Effector memory CD8-positive, alpha-beta T cell (primary cell): Measurements from ENCODE around the gene PTPRE.
"Not testable (repeated sequence)": the region's sequence is repeated elsewhere in the genome, so short reads cannot be mapped to it uniquely, and the experiment has no call there.

ENCODE experiments used
- ATAC-seq: fragments of 150-1000 bp; cut with Tn5 transposase; replicated peaks from 2 replicates; pipeline ENCODE4 v1.10.0; 2021; ENCODE audit warnings: mild to moderate bottlenecking, moderate library complexity
- DNase-seq, 3 experiments: peaks; one replicate each; pipeline ENCODE4 v3.0.0; 2021
- H3K27ac Mint-ChIP-seq, 2 donors: one replicate each; pipeline ENCODE4 v1.8.0; 2022; ENCODE audit warnings: mild to moderate bottlenecking in 2 of 2, mixed read lengths in 2 of 2, moderate library complexity in 2 of 2
- H3K27me3 Mint-ChIP-seq, 2 donors: one replicate each; pipeline ENCODE4 v1.8.0; 2022; ENCODE audit warnings: mixed read lengths in 2 of 2
- H3K36me3 Mint-ChIP-seq: one replicate; pipeline ENCODE4 v1.8.0; 2022; ENCODE audit warnings: mild to moderate bottlenecking, moderate library complexity, mixed read lengths; ENCODE audit not compliant: insufficient read depth
- H3K4me1 Mint-ChIP-seq, 2 donors: one replicate each; pipeline ENCODE4 v1.8.0; 2022; ENCODE audit warnings: low read depth in 2 of 2, mixed read lengths in 2 of 2
- H3K4me3 Mint-ChIP-seq, 2 donors: one replicate each; pipeline ENCODE4 v1.8.0; 2022; ENCODE audit warnings: mild to moderate bottlenecking in 2 of 2, mixed read lengths in 2 of 2, moderate library complexity in 2 of 2
- H3K9me3 Mint-ChIP-seq, 2 donors: one replicate each; pipeline ENCODE4 v1.8.0; 2022; ENCODE audit warnings: mixed read lengths in 2 of 2

Gene PTPRE

GRCh38 chr10:128087884-128088709 is 181.2 kb downstream of the PTPRE start:
- Mint-ChIP-seq H3K9me3 (no peaks in the 10 kb centered on the region), H3K4me1 (peaks cover 0 to 6% of the 10 kb centered on the region in 2 donors), H3K36me3 (peaks cover 8% of the 10 kb centered on the region), H3K27me3 (no peaks in the 10 kb centered on the region), H3K4me3 (no peak overlapping the region), H3K27ac (peak overlapping the region in 1 of 2 donors; percentile 2)
- DNase-seq (no peak), ATAC-seq (no peak)

GRCh38 chr10:128091636-128092210 is 184.8 kb downstream of the PTPRE start:
- H3K36me3 Mint-ChIP-seq: peaks cover 5% of the 10 kb centered on the region

DNA sequence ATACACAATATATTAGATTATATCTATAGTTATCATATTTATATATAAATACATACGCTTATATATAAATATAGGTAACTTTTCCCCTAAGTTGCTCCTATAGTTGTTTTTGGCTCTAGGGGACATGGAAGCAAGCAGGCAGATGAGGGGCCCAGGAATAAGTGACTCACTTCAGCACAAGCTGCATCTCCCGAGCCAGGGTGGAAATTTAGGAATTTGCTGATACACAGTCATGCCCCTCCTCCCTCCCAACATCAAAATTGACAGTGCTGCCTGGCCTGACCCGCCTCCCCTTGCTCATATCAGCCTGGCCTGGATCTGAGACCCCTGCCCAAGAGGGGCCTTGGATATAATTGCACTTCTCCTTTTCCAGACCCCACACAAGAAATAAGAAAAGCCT is 185.6 kb downstream of the PTPRE start:
- H3K4me1 Mint-ChIP-seq: peaks cover 21 to 27% of the 10 kb centered on the region in 2 donors
- no peak for ATAC-seq
- H3K27ac Mint-ChIP-seq: no peak overlapping the region
- H3K36me3 Mint-ChIP-seq: peaks cover 5% of the 10 kb centered on the region
- H3K4me3 Mint-ChIP-seq: no peak overlapping the region
- DNase-seq: no peak
- no peaks in the 10 kb centered on the region for H3K9me3 Mint-ChIP-seq
- no peaks in the 10 kb centered on the region for H3K27me3 Mint-ChIP-seq

More at GRCh38 chr10:128091636-128092210, 184.8 kb downstream of the PTPRE start:
- H3K4me1 Mint-ChIP-seq: peaks cover 19 to 23% of the 10 kb centered on the region in 2 donors
- no peak for DNase-seq
- H3K27me3 Mint-ChIP-seq: no peaks in the 10 kb centered on the region
- no peaks in the 10 kb centered on the region for H3K9me3 Mint-ChIP-seq
- H3K27ac Mint-ChIP-seq: no peak overlapping the region
- H3K4me3 Mint-ChIP-seq: no peak overlapping the region
- no peak for ATAC-seq

- not testable (repeated sequence) for H3K9me3 Mint-ChIP-seq, H3K27me3 Mint-ChIP-seq, H3K36me3 Mint-ChIP-seq, DNase-seq, ATAC-seq
- Mint-ChIP-seq H3K27ac (peak overlapping the region in 1 of 2 donors; percentile 84), H3K4me3 (peak overlapping the region in 1 of 2 donors; percentile 82), H3K4me1 (peaks cover 30 to 33% of the 10 kb centered on the region in 2 donors)
These were observed 187.7 kb downstream of the PTPRE start for GRCh38 chr10:128094596-128094995.

GRCh38 chr10:128095027-128095752 is 188.3 kb downstream of the PTPRE start:
- Mint-ChIP-seq H3K27me3 (no peaks in the 10 kb centered on the region), H3K4me3 (peak overlapping the region; percentile 82 to 87)
- peak; percentile 27 to 32 (median 31) for DNase-seq

DNA sequence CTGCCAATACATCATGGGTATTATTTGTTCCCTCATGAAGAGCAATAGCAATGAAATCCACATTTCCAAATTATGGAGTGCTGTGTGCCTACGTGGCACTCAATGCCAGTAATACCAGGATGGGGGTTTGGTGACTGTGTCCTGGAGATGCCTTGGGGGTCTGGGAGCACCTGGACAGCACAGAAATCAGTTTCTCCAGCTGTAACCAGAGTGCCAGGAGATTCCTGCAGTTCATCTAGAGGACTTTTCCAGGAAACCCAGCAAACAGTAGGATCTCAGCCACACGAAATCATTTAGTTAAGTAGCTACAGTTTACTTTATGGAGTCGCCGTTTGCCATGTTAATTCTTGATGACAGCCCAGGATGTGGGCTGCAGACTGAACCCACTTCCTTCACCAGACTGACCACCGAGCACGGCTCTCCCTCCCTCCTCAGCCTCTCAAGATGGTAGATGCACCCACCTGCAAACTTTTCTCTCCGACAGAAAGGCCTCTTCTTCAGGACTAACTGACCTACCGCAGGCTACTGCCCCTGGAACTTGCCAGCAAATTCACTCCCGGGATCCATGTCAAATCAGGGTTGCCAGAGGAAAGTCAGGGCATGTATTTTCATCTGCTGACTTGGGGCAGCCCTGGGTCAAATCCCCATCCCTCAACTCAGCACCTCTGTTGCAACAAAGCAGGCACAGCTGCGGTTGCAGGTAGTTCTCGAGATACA is 189.0 kb downstream of the PTPRE start:
- Mint-ChIP-seq H3K27me3 (no peaks in the 10 kb centered on the region), H3K4me3 (peak overlapping the region; percentile 82 to 87), H3K4me1 (peaks cover 30 to 33% of the 10 kb centered on the region in 2 donors), H3K36me3 (peaks cover 5% of the 10 kb centered on the region), H3K9me3 (no peaks in the 10 kb centered on the region), H3K27ac (peak overlapping the region; percentile 84 to 94)
- peak; percentile 80 for ATAC-seq
- peak in 1 of 3 experiments; percentile 18 for DNase-seq

More at GRCh38 chr10:128095027-128095752, 188.3 kb downstream of the PTPRE start:
- Mint-ChIP-seq H3K36me3 (peaks cover 5% of the 10 kb centered on the region), H3K27ac (peak overlapping the region; percentile 84 to 94), H3K9me3 (no peaks in the 10 kb centered on the region), H3K4me1 (peaks cover 30 to 33% of the 10 kb centered on the region in 2 donors)
- ATAC-seq: peak; percentile 93

- Mint-ChIP-seq H3K27me3 (no peaks in the 10 kb centered on the region), H3K36me3 (peaks cover 5% of the 10 kb centered on the region), H3K4me1 (peaks cover 32 to 36% of the 10 kb centered on the region in 2 donors), H3K27ac (peak overlapping the region; percentile 84 to 94), H3K9me3 (no peaks in the 10 kb centered on the region), H3K4me3 (peak overlapping the region; percentile 82 to 87)
- no peak for ATAC-seq
- DNase-seq: no peak
These were observed 189.7 kb downstream of the PTPRE start for GRCh38 chr10:128096486-128097199.

DNA sequence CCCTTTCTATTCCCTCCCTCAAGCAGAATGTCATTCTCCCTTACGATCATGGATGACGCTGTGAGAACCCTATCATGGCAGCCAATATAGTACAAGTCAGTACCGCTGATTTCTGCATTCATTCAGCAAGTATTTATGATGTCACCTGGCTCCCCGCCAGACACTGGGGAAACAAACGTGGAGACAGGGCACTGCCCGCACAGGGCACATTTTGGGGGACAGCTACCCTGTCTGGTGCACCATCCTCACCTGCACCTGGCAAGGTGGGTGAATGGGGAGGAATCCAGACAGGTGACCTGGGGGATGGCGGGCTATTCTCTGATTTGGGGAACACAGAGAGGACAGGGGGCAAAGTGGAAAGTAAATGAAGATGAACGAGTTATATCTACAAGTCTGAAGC is 190.9 kb downstream of the PTPRE start:
- no peak overlapping the region for H3K4me3 Mint-ChIP-seq
- H3K27ac Mint-ChIP-seq: peak overlapping the region in 1 of 2 donors; percentile 53
- H3K9me3 Mint-ChIP-seq: no peaks in the 10 kb centered on the region
- no peak for DNase-seq
- H3K4me1 Mint-ChIP-seq: peaks cover 36 to 41% of the 10 kb centered on the region in 2 donors
- ATAC-seq: no peak
- H3K36me3 Mint-ChIP-seq: peaks cover 5% of the 10 kb centered on the region
- no peaks in the 10 kb centered on the region for H3K27me3 Mint-ChIP-seq

- peaks cover 9% of the 10 kb centered on the region for H3K36me3 Mint-ChIP-seq
These were observed 191.7 kb downstream of the PTPRE start for GRCh38 chr10:128098631-128099030.

GRCh38 chr10:128099901-128100300 is 193.0 kb downstream of the PTPRE start:
- peaks cover 54 to 59% of the 10 kb centered on the region in 2 donors for H3K4me1 Mint-ChIP-seq
- peaks cover 11% of the 10 kb centered on the region for H3K36me3 Mint-ChIP-seq
- H3K27ac Mint-ChIP-seq: no peak overlapping the region

More at GRCh38 chr10:128098631-128099030, 191.7 kb downstream of the PTPRE start:
- Mint-ChIP-seq H3K27ac (peak overlapping the region in 1 of 2 donors; percentile 53), H3K4me1 (peaks cover 45 to 50% of the 10 kb centered on the region in 2 donors), H3K4me3 (no peak overlapping the region), H3K9me3 (no peaks in the 10 kb centered on the region), H3K27me3 (no peaks in the 10 kb centered on the region)
- ATAC-seq (no peak), DNase-seq (no peak)

GRCh38 chr10:128101901-128102300 is 195.0 kb downstream of the PTPRE start:
- no peak overlapping the region for H3K27ac Mint-ChIP-seq
- peaks cover 6% of the 10 kb centered on the region for H3K36me3 Mint-ChIP-seq
- no peaks in the 10 kb centered on the region for H3K9me3 Mint-ChIP-seq
- peaks cover 36 to 47% of the 10 kb centered on the region in 2 donors for H3K4me1 Mint-ChIP-seq
- no peak overlapping the region for H3K4me3 Mint-ChIP-seq
- no peak for ATAC-seq
- no peaks in the 10 kb centered on the region for H3K27me3 Mint-ChIP-seq
- DNase-seq: no peak

More at GRCh38 chr10:128099901-128100300, 193.0 kb downstream of the PTPRE start:
- H3K27me3 Mint-ChIP-seq: no peaks in the 10 kb centered on the region
- no peaks in the 10 kb centered on the region for H3K9me3 Mint-ChIP-seq
- DNase-seq (no peak), ATAC-seq (no peak)
- no peak overlapping the region for H3K4me3 Mint-ChIP-seq

GRCh38 chr10:128102480-128103228 is 195.8 kb downstream of the PTPRE start:
- Mint-ChIP-seq H3K27ac (peak overlapping the region; percentile 26 to 79), H3K9me3 (no peaks in the 10 kb centered on the region), H3K36me3 (peaks cover 6% of the 10 kb centered on the region)

More at GRCh38 chr10:128102480-128103228, 195.8 kb downstream of the PTPRE start:
- no peak for ATAC-seq
- Mint-ChIP-seq H3K4me3 (peak overlapping the region; percentile 36 to 47), H3K4me1 (peaks cover 34 to 42% of the 10 kb centered on the region in 2 donors), H3K27me3 (no peaks in the 10 kb centered on the region)
- no peak for DNase-seq
